Omental fat pad (tissue), 4 donors: ENCODE measurements around the gene PAN3. TPM values are rescaled to one million over a fixed set of nuclear protein-coding genes. Genes with fewer than 3 reads are reported as not detected.
A peak's percentile ranks its signal among the peaks of the same experiment; 100 is the strongest.
"Not testable (repeated sequence)": the region's sequence is repeated elsewhere in the genome, so short reads cannot be mapped to it uniquely, and the experiment has no call there.

Experiments used
- ATAC-seq: fragments of 150-250 bp; one replicate; pipeline ENCODE4 v1.9.1; 2016; ENCODE audit warnings: mild to moderate bottlenecking, moderate library complexity; ENCODE audit not compliant: low FRiP score
- DNase-seq: peaks from one replicate; pipeline ENCODE4 v3.0.0-alpha.2; 2019; ENCODE audit warnings: low spot score
- CTCF ChIP-seq, 3 donors: fragments of 450-650 bp; IDR thresholded peaks; one replicate each; pipeline ENCODE4 v1.5.1; 2016 to 2017; ENCODE audit warnings: antibody characterized with exemption in 3 of 3, mild to moderate bottlenecking in 3 of 3, moderate library complexity in 2 of 3
- total RNA-seq, 4 donors: library from RNA; depleted of rRNA; stranded (reverse); fragments of >200 nt; gene quantifications; one replicate each; pipeline ENCODE4 v1.1.0, GENCODE V29; 2016

Gene PAN3
- total RNA-seq, 4 donors from 2014 or later = 28.5 to 59.0 (median 29.5) TPM

- no peak for TF ChIP-seq CTCF (IDR thresholded peaks at IDR 0.05)
- DNase-seq (no peak), ATAC-seq (no peak)
Measured at GRCh38 chr13:28137596-28137995, 749 bp upstream of the PAN3 start.

DNA sequence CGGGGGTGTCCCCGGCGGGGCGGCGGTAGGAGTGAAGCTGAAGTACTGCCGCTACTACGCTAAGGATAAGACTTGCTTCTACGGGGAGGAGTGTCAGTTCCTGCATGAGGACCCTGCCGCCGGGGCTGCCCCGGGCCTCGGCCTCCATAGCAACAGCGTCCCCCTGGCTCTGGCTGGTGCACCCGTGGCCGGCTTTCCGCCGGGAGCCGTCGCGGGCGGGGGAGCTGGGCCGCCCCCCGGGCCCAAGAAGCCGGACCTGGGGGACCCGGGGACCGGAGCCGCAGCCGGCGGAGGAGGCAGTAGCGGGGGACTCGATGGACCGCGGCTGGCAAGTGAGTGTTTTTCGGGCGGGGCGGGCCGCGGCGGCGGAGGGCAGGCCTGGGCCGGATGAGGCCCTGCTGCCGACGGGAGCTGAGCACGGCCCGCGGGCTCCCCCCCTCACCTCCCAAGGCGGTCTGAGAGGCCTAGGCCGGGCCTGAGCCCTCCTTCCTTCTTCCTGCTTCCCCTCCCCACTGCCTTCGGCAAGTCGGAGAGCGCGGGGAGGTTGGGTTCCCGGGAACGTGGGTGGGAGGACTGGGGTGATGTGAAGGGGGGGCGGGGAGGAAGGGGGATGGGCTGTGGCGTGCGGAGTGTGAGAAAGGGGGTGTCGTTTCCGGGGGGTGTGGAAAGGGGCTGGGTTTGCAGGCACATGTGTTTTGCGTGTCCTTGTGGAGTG is 568 bp downstream of the PAN3 start:
- peak; percentile 84 for ATAC-seq
- TF ChIP-seq CTCF (IDR thresholded peaks at IDR 0.05) = no peak
- peak; percentile 64 for DNase-seq

DNA sequence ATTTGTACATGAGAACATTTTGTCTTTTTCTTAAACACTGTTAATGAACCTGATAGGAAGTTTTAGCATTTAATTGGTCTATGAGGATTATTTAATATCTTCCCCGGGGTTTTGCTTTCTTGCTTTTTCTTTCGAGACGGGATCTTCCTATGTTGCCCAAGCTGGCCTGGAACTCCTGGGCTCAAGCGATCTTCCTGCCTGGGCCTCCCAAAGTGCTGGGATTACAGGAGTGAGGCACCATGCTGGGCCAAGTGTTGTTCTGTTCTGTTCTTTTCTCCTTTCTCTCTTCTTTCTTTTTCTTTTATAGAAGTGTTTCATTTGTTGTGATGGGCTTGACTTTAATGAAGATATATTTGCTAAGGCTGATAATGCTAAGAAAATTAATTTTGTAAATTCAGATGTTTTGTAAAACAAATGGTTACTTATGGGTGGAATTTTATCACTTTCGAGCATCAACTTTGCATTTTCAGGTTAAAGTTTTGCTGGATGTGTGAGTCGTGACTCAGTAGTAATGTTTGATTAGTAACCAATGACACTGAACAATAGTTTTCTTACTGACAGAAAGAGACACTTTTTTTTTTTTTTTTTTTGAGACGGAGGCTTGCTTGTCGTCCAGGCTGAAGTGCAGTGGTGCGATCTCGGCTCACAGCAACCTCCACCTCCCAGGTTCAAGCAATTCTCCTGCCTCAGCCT is 2.2 kb downstream of the PAN3 start:
- DNase-seq (no peak), ATAC-seq (no peak)
- no peak for TF ChIP-seq CTCF (IDR thresholded peaks at IDR 0.05)

GRCh38 chr13:28141542-28141941 is 3.2 kb downstream of the PAN3 start:
- not testable (repeated sequence) for ATAC-seq, DNase-seq

- ATAC-seq (no peak), DNase-seq (no peak)
Measured at GRCh38 chr13:28145049-28145448, 6.7 kb downstream of the PAN3 start.

DNA sequence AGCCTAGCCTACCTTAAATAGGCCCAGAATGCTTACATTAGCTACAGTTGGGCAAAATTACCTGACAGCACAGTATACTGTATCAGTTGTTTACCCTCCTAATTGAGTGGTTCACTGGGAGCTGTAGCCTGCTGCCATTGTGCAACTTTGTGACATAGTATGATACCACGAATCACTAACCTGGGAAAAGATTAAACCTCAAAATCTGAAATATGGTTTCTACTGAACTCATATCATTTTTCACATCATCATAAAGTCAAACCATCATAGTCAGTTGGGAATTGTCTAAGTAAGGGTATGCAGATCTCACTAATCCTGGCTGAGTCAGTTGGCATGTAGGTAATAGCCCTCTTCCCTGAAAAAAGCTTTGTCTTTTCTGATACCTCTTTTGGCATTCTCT is 9.2 kb downstream of the PAN3 start:
- ATAC-seq (no peak), DNase-seq (no peak)
- TF ChIP-seq CTCF (IDR thresholded peaks at IDR 0.05) = no peak

More at GRCh38 chr13:28145049-28145448, 6.7 kb downstream of the PAN3 start:
- TF ChIP-seq CTCF (IDR thresholded peaks at IDR 0.05) = no peak

DNA sequence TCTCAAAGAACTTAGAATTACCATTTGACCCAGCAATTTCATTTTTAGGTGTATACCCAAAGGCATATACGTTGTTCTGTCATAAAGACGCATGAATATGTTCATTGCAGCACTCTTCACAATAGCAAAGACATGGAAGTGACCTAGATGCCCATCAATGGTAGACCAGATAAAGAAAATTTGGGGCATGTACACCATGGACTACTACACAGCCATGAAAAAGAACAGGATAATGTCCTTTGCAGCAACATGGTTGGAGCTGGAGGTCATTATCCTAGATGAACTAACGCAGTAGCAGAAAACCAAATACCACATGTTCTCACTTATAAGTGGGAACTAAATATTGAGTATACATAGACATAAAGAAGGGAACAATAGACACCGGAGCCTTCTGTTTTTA is 20.7 kb downstream of the PAN3 start:
- no peak for DNase-seq
- no peak for ATAC-seq
- no peak for TF ChIP-seq CTCF (IDR thresholded peaks at IDR 0.05)
